WERI-Rb-1 (cell line): Measurements from ENCODE around the gene CYTH3.

ENCODE experiments used
- DNase-seq: peaks from one replicate; pipeline ENCODE4 v3.0.0-alpha.2; 2020
- H3K27ac ChIP-seq: fragments of 250-450 bp; sonication (Bioruptor Pico); 2 replicates; pipeline ENCODE4 v1.5.1; 2020; ENCODE audit warnings: mild to moderate bottlenecking, moderate library complexity
- H3K27me3 ChIP-seq: fragments of 250-450 bp; sonication (Bioruptor Pico); 2 replicates; pipeline ENCODE4 v1.5.1; 2021; ENCODE audit warnings: mild to moderate bottlenecking, low read depth, moderate library complexity; ENCODE audit not compliant: insufficient read depth, severe bottlenecking
- H3K36me3 ChIP-seq: fragments of 250-450 bp; sonication (Bioruptor Pico); 2 replicates; pipeline ENCODE4 v1.5.1; 2020; ENCODE audit warnings: mild to moderate bottlenecking, moderate library complexity
- H3K4me3 ChIP-seq: 2 replicates; pipeline ENCODE4 v1.5.1; 2011; ENCODE audit warnings: low read depth, mild to moderate bottlenecking, control low read depth, low read length
- H3K9me3 ChIP-seq: fragments of 250-450 bp; sonication (Bioruptor Pico); 2 replicates; pipeline ENCODE4 v1.5.1; 2021; ENCODE audit warnings: mild to moderate bottlenecking, moderate library complexity; ENCODE audit not compliant: severe bottlenecking
- TF ChIP-seq, protein P1 (sequence below): IDR thresholded peaks from 2 replicates; pipeline ENCODE4 v1.5.1; 2011; ENCODE audit warnings: low read depth, mild to moderate bottlenecking, control low read depth, inconsistent platforms, low read length

Gene CYTH3

GRCh38 chr7:6178298-6179029, 94.0 kb downstream of the CYTH3 start:
- no peak overlapping the region for H3K27ac ChIP-seq
- no peaks in the 10 kb centered on the region; the same call in 1 of the 2 replicates for H3K36me3 ChIP-seq
- no peak overlapping the region for H3K4me3 ChIP-seq
- no peak for DNase-seq
- no peaks in the 10 kb centered on the region for H3K27me3 ChIP-seq
- H3K9me3 ChIP-seq: no peaks in the 10 kb centered on the region
- TF ChIP-seq, protein P1, sequence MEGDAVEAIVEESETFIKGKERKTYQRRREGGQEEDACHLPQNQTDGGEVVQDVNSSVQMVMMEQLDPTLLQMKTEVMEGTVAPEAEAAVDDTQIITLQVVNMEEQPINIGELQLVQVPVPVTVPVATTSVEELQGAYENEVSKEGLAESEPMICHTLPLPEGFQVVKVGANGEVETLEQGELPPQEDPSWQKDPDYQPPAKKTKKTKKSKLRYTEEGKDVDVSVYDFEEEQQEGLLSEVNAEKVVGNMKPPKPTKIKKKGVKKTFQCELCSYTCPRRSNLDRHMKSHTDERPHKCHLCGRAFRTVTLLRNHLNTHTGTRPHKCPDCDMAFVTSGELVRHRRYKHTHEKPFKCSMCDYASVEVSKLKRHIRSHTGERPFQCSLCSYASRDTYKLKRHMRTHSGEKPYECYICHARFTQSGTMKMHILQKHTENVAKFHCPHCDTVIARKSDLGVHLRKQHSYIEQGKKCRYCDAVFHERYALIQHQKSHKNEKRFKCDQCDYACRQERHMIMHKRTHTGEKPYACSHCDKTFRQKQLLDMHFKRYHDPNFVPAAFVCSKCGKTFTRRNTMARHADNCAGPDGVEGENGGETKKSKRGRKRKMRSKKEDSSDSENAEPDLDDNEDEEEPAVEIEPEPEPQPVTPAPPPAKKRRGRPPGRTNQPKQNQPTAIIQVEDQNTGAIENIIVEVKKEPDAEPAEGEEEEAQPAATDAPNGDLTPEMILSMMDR: no peak

DNA sequence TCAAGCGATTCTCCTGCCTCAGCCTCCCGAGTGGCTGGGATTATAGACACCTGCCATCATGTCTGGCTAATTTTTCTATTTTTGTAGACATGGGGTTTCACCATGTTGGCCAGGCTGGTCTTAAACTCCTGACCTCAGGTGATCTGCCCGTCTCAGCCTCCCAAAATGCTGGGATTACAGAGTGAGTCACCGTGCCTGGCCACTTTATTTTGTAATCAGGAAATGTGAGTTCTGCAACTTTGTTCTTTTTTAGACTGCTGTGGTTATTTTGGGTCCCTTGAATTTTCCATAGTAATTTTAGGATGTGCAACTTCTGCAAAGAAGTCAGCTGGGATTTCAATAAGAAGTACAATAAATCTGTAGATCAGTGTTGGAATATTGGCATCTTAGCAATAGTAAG, 96.8 kb downstream of the CYTH3 start:
- Histone ChIP-seq H3K27ac (no peak overlapping the region), H3K27me3 (no peaks in the 10 kb centered on the region), H3K9me3 (no peaks in the 10 kb centered on the region), H3K36me3 (no peaks in the 10 kb centered on the region; the same call in 1 of the 2 replicates), H3K4me3 (no peak overlapping the region)
- no peak for DNase-seq
- TF ChIP-seq, protein P1: no peak

- TF ChIP-seq, protein P1: no peak
- H3K27me3 ChIP-seq: no peaks in the 10 kb centered on the region
- no peak overlapping the region for H3K27ac ChIP-seq
- H3K4me3 ChIP-seq: no peak overlapping the region
- H3K36me3 ChIP-seq: no peaks in the 10 kb centered on the region; the same call in 1 of the 2 replicates
- no peaks in the 10 kb centered on the region for H3K9me3 ChIP-seq
- DNase-seq: no peak
Observed at GRCh38 chr7:6172910-6173295, 99.5 kb downstream of the CYTH3 start.

GRCh38 chr7:6172224-6172909, 100.1 kb downstream of the CYTH3 start:
- no peaks in the 10 kb centered on the region; the same call in 1 of the 2 replicates for H3K36me3 ChIP-seq
- no peak overlapping the region for H3K27ac ChIP-seq
- no peak for DNase-seq

GRCh38 chr7:6171532-6172223, 100.7 kb downstream of the CYTH3 start:
- Histone ChIP-seq H3K27me3 (no peaks in the 10 kb centered on the region), H3K36me3 (no peaks in the 10 kb centered on the region; the same call in 1 of the 2 replicates), H3K4me3 (no peak overlapping the region), H3K9me3 (no peaks in the 10 kb centered on the region), H3K27ac (no peak overlapping the region)
- TF ChIP-seq, protein P1: no peak
- DNase-seq: no peak

More at GRCh38 chr7:6172224-6172909, 100.1 kb downstream of the CYTH3 start:
- no peak overlapping the region for H3K4me3 ChIP-seq
- TF ChIP-seq, protein P1: no peak
- no peaks in the 10 kb centered on the region for H3K9me3 ChIP-seq
- no peaks in the 10 kb centered on the region for H3K27me3 ChIP-seq
